HFFc6 (cell line): ENCODE data around the gene C19orf47. TPM values are rescaled to one million over a fixed set of nuclear protein-coding genes. Genes with fewer than 3 reads are reported as not detected.
"Not testable (repeated sequence)": the region's sequence is repeated elsewhere in the genome, so short reads cannot be mapped to it uniquely, and the experiment has no call there.

ENCODE experiments used
- DNase-seq: peaks from one replicate; pipeline ENCODE4 v3.0.0-alpha.2; 2018
- H3K27ac Mint-ChIP-seq: 2 replicates; pipeline ENCODE4 v1.8.0; 2020; ENCODE audit warnings: mild to moderate bottlenecking, mixed read lengths
- H3K27me3 Mint-ChIP-seq: 2 replicates; pipeline ENCODE4 v1.8.0; 2021; ENCODE audit warnings: mild to moderate bottlenecking, moderate library complexity, mixed read lengths; ENCODE audit not compliant: insufficient read depth
- H3K36me3 Mint-ChIP-seq: 2 replicates; pipeline ENCODE4 v1.8.0; 2021; ENCODE audit warnings: low read depth, mixed read lengths
- H3K4me1 Mint-ChIP-seq: 2 replicates; pipeline ENCODE4 v1.8.0; 2020; ENCODE audit warnings: low read depth, mixed read lengths
- H3K4me3 Mint-ChIP-seq: 2 replicates; pipeline ENCODE4 v1.8.0; 2020; ENCODE audit warnings: mild to moderate bottlenecking, moderate library complexity, mixed read lengths
- H3K9me3 Mint-ChIP-seq: 2 replicates; pipeline ENCODE4 v1.8.0; 2020; ENCODE audit warnings: mild to moderate bottlenecking, mixed read lengths
- total RNA-seq, 6 experiments: library from RNA; stranded (reverse); fragmentation: NEBNext Ultra II Directional; extraction: Animal tissue kit (Norgen Biotek cat#: 25700); gene quantifications; 2 replicates in 1 of 6; 3 replicates in 5 of 6; pipeline ENCODE4 v1.2.3, GENCODE V29; 2021
- TF ChIP-seq, protein P1 (sequence below): fragments of 200-600 bp; sonication (generic); IDR thresholded peaks from 2 replicates; pipeline ENCODE4 v1.5.0; 2021; ENCODE audit warnings: antibody characterized with exemption, mild to moderate bottlenecking

The C19orf47 gene
- total RNA-seq, 6 experiments from 2014 or later, result 15.8 to 20.0 (median 18.5) TPM

DNA sequence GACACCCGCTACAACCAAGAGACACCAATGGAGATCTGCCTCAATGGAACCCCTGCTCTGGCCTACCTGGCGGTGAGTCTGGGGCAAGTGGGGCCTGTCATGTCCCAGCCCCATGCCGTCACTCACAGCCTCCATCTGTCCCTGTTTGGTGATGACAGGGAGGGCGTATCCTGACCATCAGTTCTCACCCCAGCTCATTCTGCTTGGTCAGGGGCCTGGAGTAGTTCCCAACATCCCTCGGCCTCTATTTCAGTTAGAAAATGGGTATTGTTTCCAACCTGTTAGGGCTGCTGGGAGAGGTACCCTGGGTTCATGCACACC is 23.6 kb upstream of the C19orf47 start:
- Mint-ChIP-seq H3K27me3 (no peaks in the 10 kb centered on the region; the same call in none of the 2 replicates), H3K36me3 (peaks cover 12% of the 10 kb centered on the region; the same call in 1 of the 2 replicates), H3K27ac (no peak overlapping the region), H3K9me3 (no peaks in the 10 kb centered on the region), H3K4me3 (no peak overlapping the region), H3K4me1 (no peaks in the 10 kb centered on the region)
- no peak for DNase-seq
- TF ChIP-seq, protein P1, sequence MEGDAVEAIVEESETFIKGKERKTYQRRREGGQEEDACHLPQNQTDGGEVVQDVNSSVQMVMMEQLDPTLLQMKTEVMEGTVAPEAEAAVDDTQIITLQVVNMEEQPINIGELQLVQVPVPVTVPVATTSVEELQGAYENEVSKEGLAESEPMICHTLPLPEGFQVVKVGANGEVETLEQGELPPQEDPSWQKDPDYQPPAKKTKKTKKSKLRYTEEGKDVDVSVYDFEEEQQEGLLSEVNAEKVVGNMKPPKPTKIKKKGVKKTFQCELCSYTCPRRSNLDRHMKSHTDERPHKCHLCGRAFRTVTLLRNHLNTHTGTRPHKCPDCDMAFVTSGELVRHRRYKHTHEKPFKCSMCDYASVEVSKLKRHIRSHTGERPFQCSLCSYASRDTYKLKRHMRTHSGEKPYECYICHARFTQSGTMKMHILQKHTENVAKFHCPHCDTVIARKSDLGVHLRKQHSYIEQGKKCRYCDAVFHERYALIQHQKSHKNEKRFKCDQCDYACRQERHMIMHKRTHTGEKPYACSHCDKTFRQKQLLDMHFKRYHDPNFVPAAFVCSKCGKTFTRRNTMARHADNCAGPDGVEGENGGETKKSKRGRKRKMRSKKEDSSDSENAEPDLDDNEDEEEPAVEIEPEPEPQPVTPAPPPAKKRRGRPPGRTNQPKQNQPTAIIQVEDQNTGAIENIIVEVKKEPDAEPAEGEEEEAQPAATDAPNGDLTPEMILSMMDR, result no peak

DNA sequence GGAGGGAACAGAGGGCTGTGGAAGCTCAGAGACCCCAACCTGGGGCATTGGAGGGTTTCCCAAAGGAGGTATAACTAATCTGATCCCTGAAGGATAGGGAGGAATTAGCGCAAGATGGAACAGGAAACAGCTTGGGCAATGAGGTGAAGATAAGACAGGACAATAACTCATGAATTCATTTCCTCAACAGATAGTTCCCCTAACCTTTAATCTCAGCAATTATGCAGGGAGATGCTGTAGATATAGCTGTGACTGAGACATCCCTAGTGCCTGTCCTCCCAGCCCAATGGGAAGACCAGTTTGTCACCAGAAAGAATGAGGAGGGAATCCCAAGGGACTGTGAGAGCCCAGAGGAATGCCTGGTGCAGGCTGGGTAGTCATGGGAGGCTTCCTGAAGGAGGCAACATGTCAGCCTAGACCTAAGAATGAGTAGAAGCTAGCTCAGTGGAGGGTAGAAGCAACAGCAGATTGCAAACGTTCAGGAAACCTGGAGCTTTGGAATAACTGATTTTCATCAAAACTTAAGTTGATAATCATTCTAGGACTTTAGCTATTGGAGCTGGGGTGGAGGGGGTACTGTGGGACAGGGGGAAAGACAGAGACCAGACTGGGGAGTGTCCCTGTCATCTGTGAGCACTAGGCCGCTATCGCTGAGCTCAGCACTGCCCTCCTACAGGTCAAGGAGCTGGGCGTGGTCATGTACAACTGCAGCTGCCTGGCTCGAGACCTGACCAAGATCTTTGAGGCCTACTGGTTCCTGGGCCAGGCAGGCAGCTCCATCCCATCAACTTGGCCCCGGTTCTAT is 23.0 kb upstream of the C19orf47 start:
- Mint-ChIP-seq H3K4me3 (no peak overlapping the region), H3K27me3 (no peaks in the 10 kb centered on the region; the same call in none of the 2 replicates), H3K4me1 (no peaks in the 10 kb centered on the region), H3K36me3 (peaks cover 13% of the 10 kb centered on the region; the same call in 1 of the 2 replicates), H3K27ac (no peak overlapping the region), H3K9me3 (no peaks in the 10 kb centered on the region)
- no peak for DNase-seq
- TF ChIP-seq, protein P1, result no peak

DNA sequence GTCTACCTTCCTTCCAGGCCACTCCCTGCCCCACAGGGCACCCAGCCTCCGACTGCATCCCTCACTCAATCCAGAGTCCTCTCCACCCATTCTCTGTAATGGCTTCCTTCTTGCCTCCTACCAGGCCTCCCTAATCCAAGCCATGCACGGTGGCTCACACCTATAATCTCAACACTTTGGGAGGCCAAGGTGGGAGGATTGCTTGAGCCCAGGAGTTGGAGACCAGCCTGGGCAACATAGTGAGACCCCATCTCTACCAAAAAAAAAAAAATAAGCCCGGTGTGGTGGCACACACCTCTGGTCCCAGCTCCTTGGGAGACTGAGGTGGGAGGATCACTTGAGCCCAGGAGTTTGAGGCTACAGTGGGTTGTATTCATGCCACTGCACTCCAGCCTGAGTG is 22.1 kb upstream of the C19orf47 start:
- H3K27me3 Mint-ChIP-seq, DNase-seq, H3K27ac Mint-ChIP-seq, H3K4me3 Mint-ChIP-seq, H3K9me3 Mint-ChIP-seq, H3K4me1 Mint-ChIP-seq: not testable (repeated sequence)
- H3K36me3 Mint-ChIP-seq, result peaks cover 13% of the 10 kb centered on the region; the same call in 1 of the 2 replicates

DNA sequence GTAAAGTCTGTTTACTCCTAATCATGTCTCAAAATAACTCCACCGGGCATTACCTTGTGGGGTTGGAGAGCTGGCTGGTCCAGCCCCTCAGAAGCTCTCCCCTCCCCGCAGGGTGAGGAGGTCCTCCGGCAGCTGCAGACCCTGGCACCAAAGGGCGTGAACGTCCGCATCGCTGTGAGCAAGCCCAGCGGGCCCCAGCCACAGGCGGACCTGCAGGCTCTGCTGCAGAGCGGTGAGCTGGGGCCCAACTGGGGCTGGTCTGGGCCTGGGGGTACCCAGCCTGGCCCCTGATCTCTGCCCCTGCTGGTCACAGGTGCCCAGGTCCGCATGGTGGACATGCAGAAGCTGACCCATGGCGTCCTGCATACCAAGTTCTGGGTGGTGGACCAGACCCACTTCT is 21.6 kb upstream of the C19orf47 start:
- no peak for DNase-seq
- H3K4me1 Mint-ChIP-seq, result peaks cover 8% of the 10 kb centered on the region
- TF ChIP-seq, protein P1, result no peak
- no peaks in the 10 kb centered on the region for H3K9me3 Mint-ChIP-seq
- no peak overlapping the region for H3K27ac Mint-ChIP-seq
- H3K4me3 Mint-ChIP-seq, result no peak overlapping the region
- peaks cover 11% of the 10 kb centered on the region; the same call in 1 of the 2 replicates for H3K36me3 Mint-ChIP-seq
- H3K27me3 Mint-ChIP-seq, result no peaks in the 10 kb centered on the region; the same call in none of the 2 replicates

DNA sequence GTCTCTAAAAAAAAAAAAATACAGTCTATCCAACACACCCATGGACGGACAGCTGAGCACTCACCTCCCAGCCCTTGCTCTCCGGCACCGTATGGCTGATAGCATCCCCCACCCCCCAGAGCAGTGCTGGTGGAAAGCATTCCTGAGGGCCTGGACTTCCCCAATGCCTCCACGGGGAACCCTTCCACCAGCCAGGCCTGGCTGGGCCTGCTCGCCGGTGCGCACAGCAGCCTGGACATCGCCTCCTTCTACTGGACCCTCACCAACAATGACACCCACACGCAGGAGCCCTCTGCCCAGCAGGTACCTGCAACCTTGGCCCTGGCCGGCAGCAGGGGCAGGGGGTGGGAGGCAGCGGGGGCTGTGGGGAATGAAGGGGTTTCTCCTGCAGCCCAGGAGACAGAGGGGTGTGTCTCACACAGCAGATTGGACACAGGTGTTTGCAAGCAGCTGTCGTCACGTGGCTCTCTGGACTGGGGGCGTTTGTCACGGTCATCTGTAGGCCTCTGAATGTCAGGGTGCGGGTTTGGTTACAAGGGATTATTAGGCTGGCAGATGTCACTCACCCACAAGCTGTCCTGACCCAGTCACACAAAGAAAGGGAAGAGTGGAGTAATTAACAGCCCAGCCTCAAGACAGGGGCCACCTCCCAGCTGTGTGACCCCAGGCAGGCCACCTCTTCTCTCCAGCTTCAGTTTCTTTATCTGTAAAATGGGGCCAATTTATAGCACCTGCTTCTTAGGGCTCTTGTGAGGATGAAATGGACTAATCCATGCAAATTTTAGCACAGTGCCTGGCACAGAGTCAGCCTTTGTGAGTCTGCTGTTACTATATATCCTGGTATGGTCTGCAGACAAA is 19.6 kb upstream of the C19orf47 start:
- DNase-seq, result no peak
- Mint-ChIP-seq H3K36me3 (peaks cover 6% of the 10 kb centered on the region; the same call in 1 of the 2 replicates), H3K4me1 (peaks cover 13% of the 10 kb centered on the region), H3K27me3 (no peaks in the 10 kb centered on the region; the same call in none of the 2 replicates), H3K27ac (no peak overlapping the region), H3K9me3 (no peaks in the 10 kb centered on the region), H3K4me3 (no peak overlapping the region)
- TF ChIP-seq, protein P1, result no peak
